Transverse colon (tissue), 4 donors: ENCODE measurements around the gene CCR4. TPM values are rescaled to one million over a fixed set of nuclear protein-coding genes. Genes with fewer than 3 reads are reported as not detected.

Experiments used
- DNase-seq: peaks from one replicate; pipeline ENCODE4 v3.0.0-alpha.2; 2019
- H3K27ac ChIP-seq, 4 donors: fragments of 200-600 bp; sonication (generic); 2 replicates each; pipeline ENCODE4 v1.5.1; 2016 to 2018; ENCODE audit warnings: inconsistent platforms in 4 of 4
- H3K27me3 ChIP-seq: fragments of 200-600 bp; sonication (generic); 2 replicates; pipeline ENCODE4 v1.5.1; 2017; ENCODE audit warnings: inconsistent platforms
- H3K36me3 ChIP-seq, 4 donors: fragments of 200-600 bp; sonication (generic); 2 replicates each; pipeline ENCODE4 v1.5.1; 2017 to 2019; ENCODE audit warnings: inconsistent platforms in 4 of 4
- H3K4me1 ChIP-seq, 4 donors: fragments of 200-600 bp; sonication (generic); 2 replicates each; pipeline ENCODE4 v1.5.1; 2017 to 2020; ENCODE audit warnings: inconsistent platforms in 4 of 4
- H3K4me3 ChIP-seq, 4 donors: fragments of 200-600 bp; sonication (generic); 1 replicate in 1 of 4; 2 replicates in 3 of 4; pipeline versions ENCODE4 v1.5.1 to v1.6.1; 2017 to 2019; ENCODE audit warnings: inconsistent platforms in 4 of 4
- H3K9me3 ChIP-seq, 2 donors: fragments of 200-600 bp; sonication (generic); 2 replicates each; pipeline ENCODE4 v1.5.1; 2017 to 2019; ENCODE audit warnings: inconsistent platforms in 2 of 2
- EP300 ChIP-seq: sonication (generic); formaldehyde crosslinking; IDR thresholded peaks from one replicate; pipeline ENCODE4 v1.6.1; 2017; ENCODE audit warnings: antibody characterized with exemption, low read depth
- POLR2A ChIP-seq: fragments of 450-650 bp; IDR thresholded peaks from one replicate; pipeline ENCODE4 v1.6.1; 2016; ENCODE audit warnings: antibody characterized with exemption, mild to moderate bottlenecking, moderate library complexity
- POLR2AphosphoS5 ChIP-seq, 3 donors: sonication (generic); formaldehyde crosslinking; IDR thresholded peaks; one replicate each; pipeline ENCODE4 v1.6.1; 2016; ENCODE audit warnings: antibody characterized with exemption in 3 of 3
- WGBS, 2 donors: methylation state at CpG; one replicate each; pipeline ENCODE4 v1.1.5; 2018; ENCODE audit warnings: low coverage in 1 of 2; 5-methylcytosine and 5-hydroxymethylcytosine counted together
- in situ Hi-C, 4 donors: fragments of 200-750 bp; cut with MboI; loops; one replicate each; pipeline versions ENCODE4 v1.15.0 to v1.15.1; 2017; ENCODE audit warnings: low sequenced_read_pairs in 3 of 4, low pct_ligation_motif_present in 1 of 4, low pct_unique_long_range_greater_than_20kb in 1 of 4
- intact Hi-C: fragments of 100-400 bp; cut with DNase I; formaldehyde crosslinking; loops from one replicate; pipeline ENCODE4 v1.15.1; 2023; ENCODE audit warnings: low total_unique reads
- total RNA-seq, 4 donors: library from RNA; depleted of rRNA; stranded (reverse); fragments of >200 nt; gene quantifications; one replicate each; pipeline ENCODE4 v1.1.0, GENCODE V29; 2016
- TF ChIP-seq, protein P1 (sequence below), 5 experiments: fragments of 200-600 bp in 3 of 5; fragments of 450-650 bp in 2 of 5; sonication (generic) in 3 of 5; IDR thresholded peaks; 1 replicate in 2 of 5; 2 replicates in 3 of 5; pipeline ENCODE4 v1.5.1; 2016 to 2017; ENCODE audit warnings: antibody characterized with exemption in 5 of 5, inconsistent platforms in 3 of 5, mild to moderate bottlenecking in 2 of 5, moderate library complexity in 1 of 5

CCR4 gene
- total RNA-seq, 4 donors from 2014 or later: 0.95 TPM; not detected in 3

DNA sequence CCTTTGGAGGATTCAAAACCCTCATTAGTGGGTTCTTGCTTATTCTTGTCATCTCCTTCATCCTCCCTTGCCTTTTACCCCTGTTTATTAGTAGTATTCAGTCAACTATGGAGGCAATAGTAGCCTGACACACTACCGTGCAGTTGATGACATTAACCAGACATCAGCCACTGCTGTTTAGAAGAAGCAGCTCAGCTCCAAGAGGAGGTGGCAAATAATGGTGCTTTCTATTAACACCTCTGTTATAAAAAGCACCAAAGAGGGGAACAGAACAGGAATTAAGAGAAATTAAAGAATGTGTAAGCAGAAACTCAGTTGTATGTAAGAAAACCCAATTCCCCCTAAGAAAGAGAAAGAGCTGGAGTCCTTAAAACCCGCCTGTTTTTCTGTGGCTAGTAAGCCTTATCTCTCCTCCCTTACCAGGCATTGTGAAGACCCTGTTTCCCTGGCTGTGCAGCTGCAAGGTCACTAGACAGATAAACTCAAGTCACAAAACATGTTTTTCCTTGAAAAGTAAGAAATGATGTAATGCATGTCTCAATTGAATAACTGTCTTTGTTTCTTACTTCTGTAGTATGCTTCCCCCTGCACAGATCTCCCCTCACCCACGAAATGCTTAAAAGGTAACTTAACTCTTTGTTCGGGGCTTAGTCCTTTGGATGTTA, 21.2 kb downstream of the CCR4 start:
- H3K4me3 ChIP-seq: no peak overlapping the region
- no peak overlapping the region for H3K27ac ChIP-seq
- H3K4me1 ChIP-seq: peaks cover 0 to 11% (median 3%) of the 10 kb centered on the region in 4 donors
- no peaks in the 10 kb centered on the region for H3K36me3 ChIP-seq
- in situ Hi-C loops: no loop called here
- TF ChIP-seq POLR2A: no peak
- TF ChIP-seq POLR2AphosphoS5 (IDR thresholded peaks at IDR 0.05): no peak
- TF ChIP-seq, protein P1, sequence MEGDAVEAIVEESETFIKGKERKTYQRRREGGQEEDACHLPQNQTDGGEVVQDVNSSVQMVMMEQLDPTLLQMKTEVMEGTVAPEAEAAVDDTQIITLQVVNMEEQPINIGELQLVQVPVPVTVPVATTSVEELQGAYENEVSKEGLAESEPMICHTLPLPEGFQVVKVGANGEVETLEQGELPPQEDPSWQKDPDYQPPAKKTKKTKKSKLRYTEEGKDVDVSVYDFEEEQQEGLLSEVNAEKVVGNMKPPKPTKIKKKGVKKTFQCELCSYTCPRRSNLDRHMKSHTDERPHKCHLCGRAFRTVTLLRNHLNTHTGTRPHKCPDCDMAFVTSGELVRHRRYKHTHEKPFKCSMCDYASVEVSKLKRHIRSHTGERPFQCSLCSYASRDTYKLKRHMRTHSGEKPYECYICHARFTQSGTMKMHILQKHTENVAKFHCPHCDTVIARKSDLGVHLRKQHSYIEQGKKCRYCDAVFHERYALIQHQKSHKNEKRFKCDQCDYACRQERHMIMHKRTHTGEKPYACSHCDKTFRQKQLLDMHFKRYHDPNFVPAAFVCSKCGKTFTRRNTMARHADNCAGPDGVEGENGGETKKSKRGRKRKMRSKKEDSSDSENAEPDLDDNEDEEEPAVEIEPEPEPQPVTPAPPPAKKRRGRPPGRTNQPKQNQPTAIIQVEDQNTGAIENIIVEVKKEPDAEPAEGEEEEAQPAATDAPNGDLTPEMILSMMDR (IDR thresholded peaks at IDR 0.05): no peak
- TF ChIP-seq EP300: no peak
- no peaks in the 10 kb centered on the region for H3K27me3 ChIP-seq
- WGBS, 2 donors: 88% methylated on average over 4 of the region's 4 CpGs
- H3K9me3 ChIP-seq: no peaks in the 10 kb centered on the region
- intact Hi-C loops: no loop called here
- no peak for DNase-seq

GRCh38 chr3:32973982-32974381, 22.5 kb downstream of the CCR4 start:
- H3K4me1 ChIP-seq: peaks cover 0 to 6% (median 2%) of the 10 kb centered on the region in 4 donors
- no peak overlapping the region for H3K4me3 ChIP-seq
- intact Hi-C loops (no loop called here), in situ Hi-C loops (no loop called here)
- TF ChIP-seq, protein P1 (IDR thresholded peaks at IDR 0.05): no peak
- TF ChIP-seq POLR2AphosphoS5 (IDR thresholded peaks at IDR 0.05) (no peak), EP300 (no peak), POLR2A (no peak)
- no peaks in the 10 kb centered on the region for H3K9me3 ChIP-seq
- WGBS, 2 donors: 64% methylated on average over 1 of the region's 1 CpG; no CpG with 5 or more reads in 1 of the 2 donors
- H3K27ac ChIP-seq: no peak overlapping the region
- no peaks in the 10 kb centered on the region for H3K36me3 ChIP-seq
- H3K27me3 ChIP-seq: no peaks in the 10 kb centered on the region
- no peak for DNase-seq

DNA sequence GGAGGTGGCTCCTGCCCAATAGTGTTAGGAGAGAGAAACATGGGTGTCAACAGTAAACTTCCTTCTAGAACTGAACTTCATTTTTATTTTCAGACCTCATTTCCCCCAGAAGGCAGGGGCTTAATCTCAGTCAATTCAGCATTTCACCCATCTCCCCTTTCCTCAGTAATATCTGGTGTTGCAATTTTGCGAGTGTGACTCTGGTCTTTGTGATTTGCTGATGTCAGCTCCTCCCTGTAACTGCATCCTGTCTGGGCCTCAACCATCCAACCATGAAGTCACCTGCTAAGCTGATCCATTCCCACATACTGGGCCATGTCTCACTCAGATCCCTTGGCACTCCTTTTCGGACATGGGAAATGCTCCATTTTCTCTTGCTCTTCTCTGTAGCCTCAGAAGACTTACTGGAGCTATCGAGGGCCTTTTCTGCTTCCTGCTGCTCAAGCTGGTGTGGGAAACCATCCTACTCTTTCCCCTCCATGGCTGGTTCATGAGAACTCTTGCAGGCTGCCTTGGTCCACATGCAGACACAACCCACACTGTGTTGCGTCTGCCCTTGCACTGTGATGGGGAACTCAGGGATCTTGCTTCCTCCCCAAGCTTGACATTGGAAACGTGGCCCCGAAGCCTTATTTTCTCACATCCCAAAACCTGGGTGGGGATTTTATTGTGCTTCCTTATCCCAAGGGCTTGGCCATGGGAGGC, 24.6 kb downstream of the CCR4 start:
- Histone ChIP-seq H3K36me3 (no peaks in the 10 kb centered on the region), H3K27ac (no peak overlapping the region), H3K4me1 (no peaks in the 10 kb centered on the region), H3K9me3 (no peaks in the 10 kb centered on the region), H3K27me3 (no peaks in the 10 kb centered on the region), H3K4me3 (no peak overlapping the region)
- in situ Hi-C loops (no loop called here), intact Hi-C loops (no loop called here)
- TF ChIP-seq, protein P1 (IDR thresholded peaks at IDR 0.05): no peak
- TF ChIP-seq POLR2AphosphoS5 (IDR thresholded peaks at IDR 0.05): no peak
- TF ChIP-seq POLR2A: no peak
- TF ChIP-seq EP300: no peak
- no peak for DNase-seq
- WGBS, 2 donors: 88 to 100% methylated on average over 2 to 6 of the region's 6 CpGs

GRCh38 chr3:32977861-32978260, 26.4 kb downstream of the CCR4 start:
- WGBS, 2 donors: 46 to 71% methylated on average over 5 to 10 of the region's 10 CpGs
- Histone ChIP-seq H3K36me3 (no peaks in the 10 kb centered on the region), H3K9me3 (no peaks in the 10 kb centered on the region), H3K27ac (no peak overlapping the region), H3K27me3 (no peaks in the 10 kb centered on the region), H3K4me1 (peaks cover 0 to 3% (median 0%) of the 10 kb centered on the region in 4 donors), H3K4me3 (no peak overlapping the region)
- in situ Hi-C loops: no loop called here
- no peak for DNase-seq
- no peak for TF ChIP-seq POLR2AphosphoS5 (IDR thresholded peaks at IDR 0.05)
- TF ChIP-seq POLR2A: no peak
- TF ChIP-seq EP300: no peak
- TF ChIP-seq, protein P1 (IDR thresholded peaks at IDR 0.05): no peak
- intact Hi-C loops: no loop called here
